K562 (cell line): ENCODE data around the gene MYO3B. TPM values are rescaled to one million over a fixed set of nuclear protein-coding genes. Genes with fewer than 3 reads are reported as not detected.

ENCODE experiments used
- ARID2 ChIP-seq: fragments of 450-650 bp; IDR thresholded peaks from 2 replicates; pipeline ENCODE4 v1.6.1; 2017; ENCODE audit warnings: antibody characterized with exemption, mild to moderate bottlenecking
- BRF1 ChIP-seq: IDR thresholded peaks from 3 replicates; pipeline ENCODE4 v1.6.1; 2011; ENCODE audit warnings: borderline replicate concordance, mild to moderate bottlenecking; ENCODE audit not compliant: insufficient read length; ENCODE audit errors: extremely low read depth
- FOXO4 ChIP-seq: fragments of 450-650 bp; formaldehyde crosslinking; IDR thresholded peaks from 2 replicates; pipeline ENCODE4 v1.4.0; 2020; ENCODE audit warnings: mild to moderate bottlenecking, moderate library complexity
- HLTF ChIP-seq: fragments of 450-650 bp; IDR thresholded peaks from 2 replicates; pipeline ENCODE4 v1.6.1; 2016
- MECOM ChIP-seq: fragments of 250-450 bp; sonication (Bioruptor Pico); IDR thresholded peaks from 2 replicates; pipeline ENCODE4 v1.8.0; 2022; ENCODE audit warnings: inconsistent platforms
- MYNN ChIP-seq, 2 experiments: sonication (generic); formaldehyde crosslinking in 1 of 2; IDR thresholded peaks; 2 replicates each; pipeline versions ENCODE4 v1.5.0 to v1.6.1; 2016 to 2020; ENCODE audit warnings: antibody characterized with exemption in 1 of 2, missing genetic modification reagents in 1 of 2
- PML ChIP-seq: IDR thresholded peaks from 2 replicates; pipeline ENCODE4 v1.6.1; 2012; ENCODE audit warnings: low read length, inconsistent platforms
- POLR2H ChIP-seq: IDR thresholded peaks from 2 replicates; pipeline ENCODE4 v1.6.1; 2016; ENCODE audit warnings: missing genetic modification characterization, low read depth, mild to moderate bottlenecking, control low read depth, missing compliant biosample characterization, moderate library complexity
- POU5F1 ChIP-seq: fragments of 150-350 bp; IDR thresholded peaks from 2 replicates; pipeline ENCODE4 v1.6.1; 2014; ENCODE audit warnings: borderline replicate concordance, low read length, low read depth, mild to moderate bottlenecking; ENCODE audit not compliant: partially characterized antibody
- RB1 ChIP-seq: fragments of 450-650 bp; IDR thresholded peaks from 2 replicates; pipeline ENCODE4 v1.6.1; 2017; ENCODE audit warnings: low read depth, mild to moderate bottlenecking
- SMAD2 ChIP-seq: fragments of 150-350 bp; IDR thresholded peaks from 2 replicates; pipeline ENCODE4 v1.6.1; 2014; ENCODE audit warnings: low read depth, mild to moderate bottlenecking, low read length
- SP1 ChIP-seq: sonication (generic); formaldehyde crosslinking; IDR thresholded peaks from 2 replicates; pipeline ENCODE4 v1.8.1; 2022; ENCODE audit warnings: mild to moderate bottlenecking, missing genetic modification reagents
- TEAD1 ChIP-seq, 2 experiments: fragments of 450-650 bp in 1 of 2; sonication (generic) in 1 of 2; formaldehyde crosslinking; IDR thresholded peaks; 2 replicates each; pipeline versions ENCODE4 v1.4.0 to v1.8.0; 2020 to 2022; ENCODE audit warnings: mild to moderate bottlenecking in 2 of 2, missing genetic modification reagents in 1 of 2
- TOE1 ChIP-seq, 2 experiments: fragments of 450-650 bp in 1 of 2; sonication (generic) in 1 of 2; formaldehyde crosslinking in 1 of 2; IDR thresholded peaks; 2 replicates each; pipeline versions ENCODE4 v1.7.1 to v1.8.0; 2016 to 2022; ENCODE audit warnings: borderline replicate concordance in 2 of 2, mild to moderate bottlenecking in 2 of 2, antibody characterized with exemption in 1 of 2, inconsistent platforms in 1 of 2, low read depth in 1 of 2, missing genetic modification reagents in 1 of 2, moderate library complexity in 1 of 2
- ZBTB9 ChIP-seq: fragments of 450-650 bp; formaldehyde crosslinking; IDR thresholded peaks from 2 replicates; pipeline ENCODE4 v1.4.0; 2020; ENCODE audit warnings: mild to moderate bottlenecking, moderate library complexity
- ZC3H8 ChIP-seq: fragments of 450-650 bp; IDR thresholded peaks from 2 replicates; pipeline ENCODE4 v1.6.1; 2017
- ZNF212 ChIP-seq: fragments of 450-650 bp; formaldehyde crosslinking; IDR thresholded peaks from 2 replicates; pipeline ENCODE4 v1.4.0; 2020; ENCODE audit warnings: mild to moderate bottlenecking
- ZSCAN29 ChIP-seq: fragments of 450-650 bp; IDR thresholded peaks from 2 replicates; pipeline ENCODE4 v1.6.1; 2017
- polyA plus RNA-seq, 8 experiments: library from polyadenylated mRNA; depleted of rRNA in 4 of 8; stranded (reverse) in 5 of 8; unstranded in 3 of 8; fragments of >200 nt; fragmentation: Nextera tagmentation in 2 of 8; fragmentation: Illumina TruSeq in 1 of 8; extraction: Ambion mirVana in 2 of 8; extraction: Trizol in 1 of 8; gene quantifications; 2 replicates each; pipeline versions ENCODE4 v1.2.1 to v1.2.3, GENCODE V29; 2011 to 2014; ENCODE audit warnings: inconsistent platforms in 1 of 8, missing spikeins in 1 of 8
- total RNA-seq, 7 experiments: library from RNA; depleted of rRNA in 6 of 7; stranded (reverse); fragments of >200 nt in 6 of 7; fragmentation: Illumina TruSeq in 2 of 7; extraction: Trizol in 2 of 7; gene quantifications; 2 replicates each; pipeline versions ENCODE4 v1.2.1 to v1.2.3, GENCODE V29; 2011 to 2021; ENCODE audit warnings: low replicate concordance in 1 of 7
- TF ChIP-seq, protein P1 (sequence below): IDR thresholded peaks from 3 replicates; pipeline ENCODE4 v1.6.1; 2011; ENCODE audit warnings: borderline replicate concordance, mild to moderate bottlenecking, moderate library complexity; ENCODE audit not compliant: insufficient read length; ENCODE audit errors: extremely low read depth
- TF ChIP-seq, protein P2 (sequence below): fragments of 450-650 bp; formaldehyde crosslinking; IDR thresholded peaks from 2 replicates; pipeline ENCODE4 v1.4.0; 2020; ENCODE audit warnings: mild to moderate bottlenecking, moderate library complexity

The MYO3B gene
- total and polyA plus RNA-seq, 9 of the 15 experiments (the other 6 are each of a cell fraction or from before 2014, with no cell fraction given): 2.7 to 6.5 (median 3.6) TPM

GRCh38 chr2:170362871-170363631, 185.1 kb downstream of the MYO3B start (continued):
- no peak for TF ChIP-seq ZC3H8
- TF ChIP-seq TEAD1 (CRISPR knock-in tag; IDR thresholded peaks at IDR 0.05): no peak
- no peak for TF ChIP-seq MECOM (CRISPR knock-in tag)
- TF ChIP-seq SP1: no peak
- TF ChIP-seq TOE1 (IDR thresholded peaks at IDR 0.05; ENCODE audit: borderline replicate concordance): 0 out of 2 replicates have a peak, but pooled peaks have one; percentile 26
- TF ChIP-seq TOE1 (CRISPR knock-in tag; IDR thresholded peaks at IDR 0.05; ENCODE audit: borderline replicate concordance, low read depth): no peak
- TF ChIP-seq, protein P1, sequence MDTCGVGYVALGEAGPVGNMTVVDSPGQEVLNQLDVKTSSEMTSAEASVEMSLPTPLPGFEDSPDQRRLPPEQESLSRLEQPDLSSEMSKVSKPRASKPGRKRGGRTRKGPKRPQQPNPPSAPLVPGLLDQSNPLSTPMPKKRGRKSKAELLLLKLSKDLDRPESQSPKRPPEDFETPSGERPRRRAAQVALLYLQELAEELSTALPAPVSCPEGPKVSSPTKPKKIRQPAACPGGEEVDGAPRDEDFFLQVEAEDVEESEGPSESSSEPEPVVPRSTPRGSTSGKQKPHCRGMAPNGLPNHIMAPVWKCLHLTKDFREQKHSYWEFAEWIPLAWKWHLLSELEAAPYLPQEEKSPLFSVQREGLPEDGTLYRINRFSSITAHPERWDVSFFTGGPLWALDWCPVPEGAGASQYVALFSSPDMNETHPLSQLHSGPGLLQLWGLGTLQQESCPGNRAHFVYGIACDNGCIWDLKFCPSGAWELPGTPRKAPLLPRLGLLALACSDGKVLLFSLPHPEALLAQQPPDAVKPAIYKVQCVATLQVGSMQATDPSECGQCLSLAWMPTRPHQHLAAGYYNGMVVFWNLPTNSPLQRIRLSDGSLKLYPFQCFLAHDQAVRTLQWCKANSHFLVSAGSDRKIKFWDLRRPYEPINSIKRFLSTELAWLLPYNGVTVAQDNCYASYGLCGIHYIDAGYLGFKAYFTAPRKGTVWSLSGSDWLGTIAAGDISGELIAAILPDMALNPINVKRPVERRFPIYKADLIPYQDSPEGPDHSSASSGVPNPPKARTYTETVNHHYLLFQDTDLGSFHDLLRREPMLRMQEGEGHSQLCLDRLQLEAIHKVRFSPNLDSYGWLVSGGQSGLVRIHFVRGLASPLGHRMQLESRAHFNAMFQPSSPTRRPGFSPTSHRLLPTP: no peak
- TF ChIP-seq FOXO4 (CRISPR knock-in tag): no peak
- no peak for TF ChIP-seq ZNF212 (CRISPR knock-in tag)
- TF ChIP-seq POLR2H (tag): peak; percentile 59; the same call in 1 of the 2 replicates
- no peak for TF ChIP-seq ZSCAN29
- no peak for TF ChIP-seq POU5F1
- no peak for TF ChIP-seq RB1
- no peak for TF ChIP-seq ARID2
- TF ChIP-seq HLTF: no peak
- no peak for TF ChIP-seq SMAD2
- TF ChIP-seq MYNN (IDR thresholded peaks at IDR 0.05): no peak
- TF ChIP-seq MYNN (CRISPR knock-in tag; IDR thresholded peaks at IDR 0.05): no peak
- no peak for TF ChIP-seq BRF1
- TF ChIP-seq ZBTB9 (CRISPR knock-in tag): peak; percentile 75
- peak; percentile 58; the same call in 1 of the 2 replicates for TF ChIP-seq PML
- TF ChIP-seq, protein P2, sequence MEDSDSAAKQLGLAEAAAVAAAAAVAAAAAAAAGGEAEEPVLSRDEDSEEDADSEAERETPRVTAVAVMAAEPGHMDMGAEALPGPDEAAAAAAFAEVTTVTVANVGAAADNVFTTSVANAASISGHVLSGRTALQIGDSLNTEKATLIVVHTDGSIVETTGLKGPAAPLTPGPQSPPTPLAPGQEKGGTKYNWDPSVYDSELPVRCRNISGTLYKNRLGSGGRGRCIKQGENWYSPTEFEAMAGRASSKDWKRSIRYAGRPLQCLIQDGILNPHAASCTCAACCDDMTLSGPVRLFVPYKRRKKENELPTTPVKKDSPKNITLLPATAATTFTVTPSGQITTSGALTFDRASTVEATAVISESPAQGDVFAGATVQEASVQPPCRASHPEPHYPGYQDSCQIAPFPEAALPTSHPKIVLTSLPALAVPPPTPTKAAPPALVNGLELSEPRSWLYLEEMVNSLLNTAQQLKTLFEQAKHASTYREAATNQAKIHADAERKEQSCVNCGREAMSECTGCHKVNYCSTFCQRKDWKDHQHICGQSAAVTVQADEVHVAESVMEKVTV (CRISPR knock-in tag): peak; percentile 31; the same call in 1 of the 2 replicates
